AG08395 (cell line): Measurements from ENCODE around the gene EMILIN2.
"Not testable (repeated sequence)": the region's sequence is repeated elsewhere in the genome, so short reads cannot be mapped to it uniquely, and the experiment has no call there.

ENCODE experiments used
- DNase-seq: peaks from one replicate; pipeline ENCODE4 v3.0.0; 2012; ENCODE audit warnings: mixed read lengths, low spot score

EMILIN2 gene

DNA sequence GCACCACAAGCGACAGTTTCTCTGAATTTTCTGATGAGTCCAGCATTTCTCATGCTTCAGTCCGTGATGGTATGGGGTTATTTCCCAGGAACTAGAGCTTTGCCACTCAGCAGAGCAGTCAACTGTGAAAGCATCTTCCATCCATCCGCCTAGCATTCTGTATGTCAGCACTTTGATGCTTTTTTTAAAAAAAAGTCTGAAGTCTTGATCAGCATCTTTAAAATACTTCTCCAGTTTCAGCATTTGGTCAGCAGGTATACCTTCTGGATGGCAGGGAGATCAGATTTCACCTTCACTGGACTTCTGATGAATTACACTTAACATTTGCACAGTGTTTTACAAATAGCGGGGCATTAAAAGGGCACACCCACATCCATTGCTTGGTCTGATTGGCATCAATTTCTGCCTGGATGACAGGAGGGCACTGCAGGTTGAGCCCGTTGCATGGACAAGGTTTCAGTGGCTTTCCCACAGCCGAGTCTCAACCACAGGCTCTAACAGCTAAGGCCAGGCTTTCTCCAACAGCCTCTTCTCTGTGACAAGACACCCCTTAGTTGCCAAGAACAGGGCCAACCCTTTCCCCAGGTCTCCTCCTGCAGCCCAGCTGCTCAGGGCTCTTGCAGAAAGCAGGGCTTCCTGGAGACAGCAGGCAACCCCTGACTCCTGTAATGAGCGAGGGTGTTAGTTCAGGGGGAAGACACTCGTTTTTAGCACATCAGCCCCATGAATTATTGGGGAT, 54.0 kb downstream of the EMILIN2 start:
- DNase-seq = no peak

DNA sequence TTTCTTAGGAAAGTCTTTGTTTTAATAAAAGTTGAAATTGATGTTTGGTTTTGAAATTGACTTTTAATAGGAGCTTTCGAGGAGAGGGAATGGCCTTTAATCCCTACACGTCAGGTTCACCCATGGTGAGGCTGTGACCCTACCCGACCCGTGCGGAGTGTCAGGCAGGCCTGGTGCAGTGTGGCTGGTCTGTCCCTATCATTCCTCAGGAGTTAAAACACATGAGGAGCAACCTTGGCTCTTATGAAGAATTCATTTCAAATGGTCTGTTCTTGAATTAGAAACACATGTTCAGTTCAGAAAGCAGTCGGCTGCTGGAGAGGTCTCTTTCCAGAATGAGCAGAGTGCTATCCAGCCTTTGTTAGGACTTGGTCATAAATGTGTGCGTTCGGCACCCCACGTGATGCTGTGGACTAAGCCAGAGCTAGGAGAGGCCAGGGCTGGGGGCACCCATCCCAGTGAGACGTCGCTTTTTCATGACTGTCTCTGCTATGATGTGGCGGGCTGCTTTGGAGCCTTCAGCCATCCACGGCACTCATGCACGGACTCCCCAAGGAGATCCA, 54.7 kb downstream of the EMILIN2 start:
- peak; percentile 65 for DNase-seq

DNA sequence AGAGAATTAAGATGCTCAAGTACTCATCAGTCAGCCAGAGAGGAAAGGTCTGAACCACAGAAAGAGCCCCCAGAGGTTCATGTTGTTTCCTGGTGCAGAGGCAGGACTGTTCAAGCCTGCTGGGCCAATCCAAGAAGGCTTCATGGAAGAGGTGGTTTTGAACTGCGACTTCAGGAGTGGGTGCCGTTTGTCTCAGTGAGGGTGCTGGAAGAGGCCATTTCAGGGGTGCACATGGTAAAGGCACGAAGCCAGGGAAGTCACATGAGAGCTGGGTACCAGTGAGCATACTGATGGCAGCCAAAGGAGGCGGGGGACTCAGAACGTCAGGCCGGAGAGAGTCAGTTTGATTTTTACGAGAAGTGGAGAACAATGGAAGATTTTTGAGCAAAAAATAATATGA, 55.5 kb downstream of the EMILIN2 start:
- no peak for DNase-seq

DNA sequence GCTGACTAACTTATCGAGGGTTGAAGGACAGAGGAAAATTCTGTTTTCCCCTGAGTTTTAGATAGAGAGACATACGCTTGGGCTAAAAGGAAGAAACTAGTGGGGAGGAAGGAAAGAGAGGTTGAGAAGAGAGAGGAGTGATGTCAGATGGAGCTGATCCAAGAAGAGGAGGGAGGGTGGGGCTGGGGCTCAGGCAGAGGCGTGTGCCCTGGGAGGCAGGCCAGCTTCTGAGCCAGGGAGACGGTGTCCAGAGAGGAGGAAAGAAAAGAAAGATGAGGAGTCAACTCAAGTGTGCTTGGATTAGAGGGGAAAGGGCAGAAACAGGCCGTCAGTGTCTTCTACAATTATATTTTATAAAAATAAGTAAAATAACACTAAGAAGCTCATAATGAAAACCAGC, 56.2 kb downstream of the EMILIN2 start:
- peak; percentile 89 for DNase-seq

DNA sequence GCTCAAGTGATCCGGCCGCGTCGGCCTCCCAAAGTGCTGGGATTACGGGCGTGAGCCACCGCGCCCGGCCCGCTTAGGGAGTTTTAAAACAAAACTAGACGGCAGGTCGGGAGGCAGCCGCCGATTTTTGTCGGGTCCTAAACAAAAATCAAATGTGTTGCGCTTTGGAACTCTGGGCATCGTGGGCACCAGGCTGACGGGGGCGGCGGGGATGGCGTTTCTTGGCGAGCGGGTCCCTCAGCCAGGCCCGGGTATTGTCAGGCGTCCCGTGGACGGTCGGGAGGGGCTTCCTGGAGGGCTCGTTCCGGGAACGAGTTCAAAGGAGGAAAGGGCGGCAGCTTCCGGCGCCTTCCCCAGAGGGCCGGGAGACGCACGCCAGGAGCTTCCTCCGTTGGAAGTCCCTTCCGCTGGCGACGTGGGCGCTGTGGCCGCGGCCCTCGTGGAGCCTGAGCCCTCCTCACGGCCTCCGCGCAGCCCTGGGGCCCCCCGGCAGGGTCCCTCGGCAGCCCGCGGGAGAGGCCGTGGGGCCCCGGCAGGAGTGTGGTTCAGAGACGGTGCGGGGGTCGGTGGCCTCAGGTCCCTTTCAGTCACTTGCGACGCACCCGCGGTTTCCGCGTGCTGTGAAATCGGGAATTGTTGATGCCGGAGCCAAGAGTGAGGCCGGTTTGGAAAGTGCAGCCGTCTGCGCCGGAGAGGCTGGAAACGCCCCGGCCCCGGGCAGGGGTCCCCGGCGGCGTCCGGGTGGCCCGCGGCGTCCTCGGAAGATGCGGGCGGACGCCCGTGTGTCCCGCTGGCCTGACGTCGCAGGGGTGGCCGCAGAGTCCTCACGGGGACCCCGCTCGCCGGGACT, 59.3 kb downstream of the EMILIN2 start:
- peak; percentile 78 for DNase-seq

DNA sequence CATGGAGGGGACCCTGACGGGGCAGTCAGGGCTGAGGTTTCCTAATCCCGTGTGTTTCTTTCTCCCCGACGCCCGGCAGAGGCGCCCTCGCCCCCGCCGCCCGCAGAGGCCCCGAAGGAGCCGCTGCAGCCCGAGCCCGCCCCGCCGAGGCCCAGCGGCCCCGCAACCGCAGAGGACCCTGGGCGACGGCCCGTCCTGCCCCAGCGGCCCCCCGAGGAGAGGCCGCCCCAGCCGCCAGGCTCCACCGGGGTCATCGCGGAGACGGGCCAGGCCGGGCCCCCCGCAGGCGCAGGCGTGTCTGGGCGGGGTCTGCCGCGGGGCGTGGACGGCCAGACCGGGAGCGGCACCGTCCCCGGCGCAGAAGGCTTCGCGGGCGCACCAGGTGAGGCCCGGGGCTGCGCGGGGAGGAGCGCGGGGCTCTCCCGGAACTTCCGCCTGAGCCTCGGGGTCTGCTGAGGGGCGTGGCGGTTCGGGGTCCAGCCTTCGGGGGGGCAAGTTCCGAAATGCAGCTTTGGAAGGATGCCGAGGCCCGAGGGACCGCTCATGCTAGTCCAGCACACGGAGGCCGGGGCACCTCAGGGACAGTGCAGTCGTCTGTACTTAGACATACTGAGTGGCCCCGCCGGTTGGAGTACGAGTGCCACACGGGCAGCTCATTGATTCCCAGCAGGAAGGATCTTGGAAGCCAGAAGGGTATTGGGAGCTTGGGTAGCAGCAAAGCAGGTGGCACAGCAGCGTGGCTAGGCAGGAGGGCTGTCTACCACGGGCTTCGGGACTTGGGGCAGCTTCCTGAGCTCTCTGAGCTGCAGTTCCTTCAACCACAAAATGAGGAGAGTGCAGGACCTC, 60.1 kb downstream of the EMILIN2 start:
- peak; percentile 63 for DNase-seq

DNA sequence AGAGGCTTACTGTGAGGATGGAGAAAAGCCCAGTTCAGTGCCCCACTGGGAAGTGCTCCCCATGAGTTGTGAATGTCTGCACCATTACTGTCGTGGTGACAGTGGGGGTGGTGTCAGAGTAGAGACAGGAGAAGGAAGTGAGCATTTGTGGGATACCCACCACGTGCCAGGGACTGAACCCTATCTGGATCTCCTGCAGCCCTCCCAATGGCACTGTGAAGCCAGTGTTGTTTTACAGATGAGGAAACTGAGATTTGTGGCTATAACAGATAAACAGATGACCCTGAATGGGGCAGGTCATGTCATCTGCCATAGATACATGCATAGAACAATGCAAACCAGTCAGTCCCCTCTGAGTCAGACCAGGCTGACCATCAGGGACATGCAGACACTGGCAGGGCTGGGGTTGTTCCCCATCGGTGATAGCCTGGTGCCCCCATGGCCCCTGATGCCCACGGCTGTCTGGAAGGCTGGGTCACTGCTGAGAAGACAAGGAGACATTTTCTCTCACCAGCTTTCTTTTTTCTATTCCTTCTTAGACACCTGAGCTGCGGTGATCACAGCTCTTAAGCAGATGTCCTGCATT, 60.8 kb downstream of the EMILIN2 start:
- DNase-seq = no peak

DNA sequence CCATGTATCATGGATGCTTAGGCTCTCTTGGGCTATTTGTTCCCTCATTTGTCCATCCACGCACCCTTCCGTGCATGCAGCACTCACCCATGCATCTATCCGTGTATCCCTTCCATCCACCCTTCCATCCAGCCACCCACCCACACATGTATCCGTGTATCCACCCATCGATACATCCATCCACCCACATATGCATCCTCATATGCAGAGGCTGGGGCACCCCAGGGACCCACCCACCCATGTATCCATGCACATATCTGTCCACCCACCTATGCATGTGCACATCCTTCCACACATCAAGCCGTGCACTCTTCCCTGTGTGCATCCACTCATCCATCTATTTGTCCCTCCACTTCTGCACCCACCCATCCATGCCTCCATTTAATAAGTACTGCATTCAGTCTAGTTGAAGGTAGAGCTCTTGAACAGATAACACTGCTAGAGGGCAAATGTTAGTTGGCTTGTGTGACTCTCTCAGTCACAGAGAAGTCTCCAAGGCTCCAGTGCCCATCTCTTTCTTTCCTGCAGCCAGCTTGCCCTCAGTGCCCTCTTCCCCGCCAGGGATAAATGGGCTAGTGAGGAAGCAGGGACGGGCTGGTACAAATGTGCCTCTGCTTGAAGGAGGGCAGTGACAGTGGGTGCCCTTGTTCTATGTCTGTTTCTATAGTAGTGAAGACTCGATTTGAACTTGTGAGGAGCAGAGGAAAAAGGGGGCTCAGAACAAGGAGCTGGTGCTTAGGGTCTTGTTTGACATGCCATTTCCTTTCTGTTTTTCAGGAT, 61.5 kb downstream of the EMILIN2 start:
- DNase-seq = no peak

DNA sequence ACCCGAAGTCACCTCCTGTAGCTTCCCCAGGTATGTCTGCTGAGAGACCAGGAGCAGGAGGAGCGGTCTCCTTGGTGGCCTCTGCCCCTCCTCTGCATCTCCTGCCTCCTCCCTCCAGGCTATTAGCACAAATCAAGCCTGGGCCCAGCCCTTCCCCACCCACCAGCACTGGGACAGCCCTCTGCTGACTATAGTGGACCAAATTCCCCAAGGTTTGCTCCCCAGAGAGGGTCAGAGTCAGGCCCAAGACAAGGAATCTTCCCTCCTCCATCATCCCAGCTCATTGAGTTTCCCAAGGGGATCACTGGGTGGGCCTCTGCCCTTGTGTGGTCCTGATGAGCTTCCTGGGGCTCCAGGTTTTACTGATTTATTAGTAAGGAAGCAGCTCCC, 62.1 kb downstream of the EMILIN2 start:
- no peak for DNase-seq

DNA sequence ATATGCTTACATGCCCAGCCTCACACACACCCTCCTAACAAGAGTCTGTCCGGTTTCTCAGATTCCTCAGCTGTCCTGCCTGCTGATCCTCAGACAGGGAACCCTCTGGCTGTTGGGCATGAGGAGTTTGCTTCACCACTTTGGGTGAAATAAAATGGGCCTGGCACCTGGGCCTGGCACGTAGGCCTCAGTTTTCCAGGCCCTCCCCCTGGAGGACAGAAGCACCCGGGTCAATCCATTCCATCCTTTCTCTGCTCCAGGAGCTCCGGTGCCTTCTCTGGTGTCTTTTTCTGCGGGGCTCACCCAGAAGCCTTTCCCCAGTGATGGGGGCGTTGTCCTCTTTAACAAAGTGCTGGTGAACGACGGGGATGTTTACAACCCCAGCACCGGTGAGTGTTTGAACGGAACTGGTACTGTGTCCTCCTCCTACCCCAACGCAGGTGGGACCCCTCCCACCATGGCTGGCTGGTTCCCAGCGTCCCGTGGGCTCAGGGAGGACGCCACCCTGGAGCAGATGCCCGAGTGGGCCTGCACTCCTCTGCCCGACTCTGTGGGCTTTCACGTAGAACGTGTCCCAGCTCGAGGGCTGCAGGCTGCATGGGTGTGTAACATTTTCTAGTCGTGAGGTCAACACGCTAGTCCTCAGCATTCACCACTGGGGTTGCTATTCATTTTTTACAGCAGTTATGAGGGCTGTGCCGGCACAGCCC, 62.8 kb downstream of the EMILIN2 start:
- no peak for DNase-seq

DNA sequence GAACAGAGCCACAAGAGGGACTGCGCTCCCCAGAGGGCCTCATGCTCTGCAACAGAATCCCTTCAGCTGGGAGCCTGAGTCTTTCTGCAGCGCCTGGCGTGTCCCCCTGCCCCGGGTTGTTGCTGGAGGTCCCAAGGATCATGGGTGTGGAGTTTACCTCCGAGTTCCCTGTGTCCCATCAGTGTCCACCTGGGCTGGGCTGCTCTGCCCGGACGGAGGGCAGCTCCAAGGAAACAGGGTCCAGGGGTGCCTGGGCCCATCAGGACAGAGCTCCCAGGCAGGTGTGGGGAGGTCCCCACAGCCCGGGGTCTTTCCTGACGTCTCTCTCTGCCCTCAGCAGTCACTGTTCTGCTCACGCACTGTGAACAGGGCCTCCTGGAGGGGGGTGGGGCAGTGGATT, 63.5 kb downstream of the EMILIN2 start:
- no peak for DNase-seq

DNA sequence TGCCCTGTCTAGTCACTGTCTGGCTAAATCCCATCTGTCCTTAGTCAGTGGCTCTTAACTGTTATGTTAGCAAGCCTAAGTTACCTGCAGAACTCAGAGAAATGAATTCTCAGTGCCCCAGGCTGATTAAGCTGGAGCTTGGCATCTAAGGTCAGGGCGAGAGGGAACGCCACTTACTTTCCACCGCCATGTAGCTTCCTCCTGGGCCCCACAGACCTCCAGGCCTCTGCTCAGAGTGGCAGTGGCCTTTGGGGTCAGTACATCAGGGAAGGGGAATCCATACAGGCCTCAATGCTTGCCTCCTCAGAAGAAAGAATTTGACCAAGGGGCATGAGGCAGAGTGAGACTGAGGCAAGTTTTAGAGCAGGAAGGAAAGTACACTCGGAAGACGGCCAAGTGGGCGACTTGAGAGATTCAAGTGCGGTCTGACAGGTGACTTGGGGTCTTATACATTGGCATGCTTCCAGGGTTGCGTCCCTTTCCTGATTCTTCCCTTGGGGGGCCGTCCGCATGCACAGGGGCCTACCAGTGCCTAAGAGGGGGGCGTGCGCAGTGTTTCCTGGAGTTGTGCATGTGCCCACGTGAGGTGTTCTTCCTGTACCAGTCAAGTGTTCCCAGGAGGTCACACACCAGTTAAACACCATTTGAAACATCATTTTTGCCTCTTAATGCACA, 64.1 kb downstream of the EMILIN2 start:
- DNase-seq = no peak

DNA sequence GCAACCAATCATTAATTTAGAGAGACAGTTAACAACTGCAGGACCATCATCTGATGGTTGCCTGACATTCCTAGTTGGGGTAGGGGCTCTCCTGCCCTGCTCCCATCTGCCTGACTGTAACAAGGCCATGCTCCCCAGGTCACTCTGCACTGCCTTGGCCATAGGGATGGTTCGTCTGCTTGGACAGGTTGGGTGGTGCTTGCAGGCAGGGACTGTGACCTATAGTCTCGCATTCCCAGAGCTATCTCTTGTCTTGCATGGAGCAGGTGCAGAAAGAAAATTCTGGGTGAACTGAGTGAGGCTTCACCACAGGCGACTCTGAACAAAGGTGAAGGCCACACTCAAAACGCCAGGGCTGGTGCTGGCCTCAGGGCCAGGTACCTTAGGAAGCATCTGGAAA, 64.7 kb downstream of the EMILIN2 start:
- DNase-seq = no peak

DNA sequence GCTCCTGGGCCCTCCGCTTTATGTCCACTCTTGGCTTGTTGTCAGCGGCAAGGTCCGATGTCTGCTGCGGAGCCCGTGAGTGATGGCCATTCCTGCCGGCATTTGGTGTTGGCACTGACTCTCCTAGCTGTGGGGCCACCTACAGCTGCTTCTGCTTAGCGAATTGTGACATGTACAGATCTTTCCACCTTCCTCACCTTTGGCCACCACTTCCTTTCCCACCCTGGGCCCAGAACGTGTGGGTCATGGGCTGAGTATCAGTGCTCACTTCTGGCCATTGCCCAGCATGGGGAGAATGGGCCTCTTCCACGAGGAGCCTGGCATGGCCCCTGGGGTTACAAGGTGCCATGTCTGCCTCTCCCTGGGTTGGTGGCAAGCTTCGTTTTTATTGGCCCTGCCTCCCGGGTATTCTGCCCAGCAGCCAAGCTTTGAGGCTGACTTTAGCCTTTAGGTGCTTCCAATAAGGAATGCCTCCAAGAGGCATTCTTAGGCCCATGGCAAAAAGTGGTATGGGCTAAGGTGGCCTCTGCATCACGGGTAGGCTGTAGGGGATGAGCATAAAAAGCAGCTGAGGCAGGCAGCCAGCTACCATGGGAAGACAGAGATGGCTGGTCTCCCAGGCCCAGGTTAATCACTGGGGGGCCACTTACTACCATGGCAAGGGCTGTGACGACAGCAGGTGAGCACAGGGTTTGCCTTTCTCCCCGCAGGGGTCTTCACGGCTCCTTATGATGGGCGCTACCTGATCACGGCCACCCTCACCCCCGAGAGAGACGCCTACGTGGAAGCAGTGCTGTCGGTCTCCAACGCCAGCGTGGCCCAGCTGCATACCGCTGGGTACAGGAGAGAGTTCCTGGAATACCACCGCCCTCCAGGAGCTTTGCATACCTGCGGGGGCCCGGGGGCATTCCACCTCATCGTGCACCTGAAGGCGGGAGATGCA, 65.8 kb downstream of the EMILIN2 start:
- DNase-seq = no peak

DNA sequence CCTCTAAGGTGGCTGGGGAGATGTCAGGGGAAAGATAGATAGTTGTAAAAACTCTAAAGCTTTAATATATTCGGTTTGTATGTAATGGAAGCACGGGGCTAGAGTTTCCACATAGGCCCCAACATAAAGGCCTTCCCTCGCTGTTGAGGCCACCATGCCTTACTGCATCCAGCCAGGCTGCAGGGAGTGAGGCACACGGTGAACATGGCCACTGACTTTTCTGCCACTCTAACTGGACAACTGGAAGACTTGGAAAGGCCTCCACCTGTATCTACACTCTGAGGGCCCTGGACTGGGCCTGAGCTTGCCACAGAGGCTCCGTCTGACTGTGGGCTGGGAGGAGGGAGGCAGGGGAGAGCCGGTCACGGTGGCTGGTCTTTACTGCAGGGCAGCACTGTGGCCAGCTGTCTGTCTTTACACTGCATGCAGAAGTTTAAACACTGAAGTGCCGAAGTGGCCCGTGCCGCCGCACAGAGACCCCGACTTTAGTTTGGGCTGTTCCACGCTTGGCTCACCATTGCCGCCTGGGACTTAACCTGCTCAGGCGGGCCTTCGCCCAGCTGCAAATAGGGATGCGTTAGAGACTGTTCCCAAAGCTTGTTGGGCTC, 66.7 kb downstream of the EMILIN2 start:
- no peak for DNase-seq

DNA sequence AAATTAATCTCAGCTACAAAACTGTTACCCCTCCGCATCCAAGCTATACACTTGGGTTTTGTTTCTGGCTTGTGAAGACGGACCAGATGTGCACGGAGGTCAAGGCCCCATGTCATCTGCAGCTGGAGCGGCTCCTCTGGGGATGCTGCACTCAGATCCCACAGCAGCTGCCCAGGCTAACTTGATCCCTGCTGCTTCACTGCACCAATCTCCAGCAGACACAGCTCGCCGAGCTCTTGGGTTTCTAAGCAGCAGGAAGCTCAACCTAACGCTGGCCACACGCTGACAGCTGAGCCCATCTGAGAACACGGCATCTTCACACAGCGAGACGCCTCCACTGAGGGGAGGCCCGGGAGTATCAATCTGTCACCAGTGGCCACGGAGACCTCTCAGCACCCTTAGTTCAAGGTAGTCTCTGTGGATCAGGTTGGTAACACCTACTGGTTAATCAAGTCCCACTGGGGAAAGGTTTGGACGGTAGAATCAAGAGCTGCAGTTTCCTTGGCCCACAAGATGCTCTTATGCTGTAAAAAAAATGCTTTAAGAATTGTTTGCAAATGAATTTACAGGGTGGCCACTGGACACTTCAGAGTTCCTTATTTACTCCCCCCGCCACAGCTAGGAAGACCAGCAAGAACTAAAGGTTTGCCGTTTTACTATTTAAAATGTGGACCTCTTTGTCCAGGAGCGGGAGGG, 67.5 kb downstream of the EMILIN2 start:
- DNase-seq = no peak

DNA sequence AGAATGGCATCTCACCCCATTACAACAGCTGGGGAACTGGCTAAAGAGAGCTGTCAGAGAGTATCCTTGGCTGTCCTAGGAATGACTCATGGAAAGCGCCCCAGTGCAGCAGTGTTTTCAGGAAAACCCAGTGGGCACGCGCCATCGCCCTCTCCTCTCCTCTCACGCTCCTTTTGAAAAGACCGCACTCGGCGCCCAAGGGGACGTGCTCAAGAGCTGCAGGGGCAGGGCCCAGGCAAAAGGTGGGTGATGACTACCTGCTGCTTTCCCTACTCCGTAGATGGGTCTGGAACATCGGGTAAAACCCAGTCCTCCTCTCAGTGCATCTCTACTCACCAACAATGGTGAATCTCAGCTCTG, 68.1 kb downstream of the EMILIN2 start:
- no peak for DNase-seq

DNA sequence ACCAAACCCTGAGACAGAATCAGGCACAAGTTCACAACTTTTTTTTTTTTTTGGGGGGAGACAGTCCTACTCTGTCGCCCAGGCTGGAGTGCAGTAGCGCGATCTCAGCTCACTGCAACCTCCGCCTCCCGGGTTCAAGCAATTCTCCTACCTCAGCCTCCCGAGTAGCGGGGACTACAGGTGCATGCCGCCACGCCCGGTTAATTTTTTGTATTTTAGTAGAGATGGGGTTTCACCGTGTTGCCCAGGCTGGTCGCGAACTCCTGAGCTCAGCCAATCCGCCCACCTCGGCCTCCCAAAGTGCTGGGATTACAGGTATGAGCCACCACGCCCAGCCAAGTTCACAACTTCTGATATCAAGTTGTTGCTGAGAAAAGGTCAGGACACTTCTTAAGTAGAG, 68.7 kb downstream of the EMILIN2 start:
- not testable (repeated sequence) for DNase-seq
